Upper lobe of right lung (tissue), 1 donor: ENCODE measurements around the gene PIP5KL1. TPM values are rescaled to one million over a fixed set of nuclear protein-coding genes. Genes with fewer than 3 reads are reported as not detected.

Source experiments
- ATAC-seq: fragments of 200-7000 bp; cut with Tn5 transposase; one replicate; pipeline ENCODE4 v1.9.1; 2020; ENCODE audit warnings: mild to moderate bottlenecking, moderate library complexity
- DNase-seq: peaks from one replicate; pipeline ENCODE4 v3.0.0-alpha.2; 2020
- H3K27ac ChIP-seq: fragments of 200-600 bp; one replicate; pipeline ENCODE4 v1.8.0; 2022
- H3K27me3 ChIP-seq: fragments of 200-600 bp; one replicate; pipeline ENCODE4 v1.8.0; 2022; ENCODE audit warnings: mild to moderate bottlenecking
- H3K36me3 ChIP-seq: fragments of 200-600 bp; one replicate; pipeline ENCODE4 v1.8.0; 2022
- H3K4me1 ChIP-seq: fragments of 200-600 bp; one replicate; pipeline ENCODE4 v1.8.0; 2022
- H3K4me3 ChIP-seq: fragments of 200-600 bp; one replicate; pipeline ENCODE4 v1.8.0; 2022; ENCODE audit warnings: mild to moderate bottlenecking
- H3K9me3 ChIP-seq: fragments of 200-600 bp; one replicate; pipeline ENCODE4 v1.8.0; 2022
- intact Hi-C: fragments of 100-400 bp; cut with DNase I; formaldehyde crosslinking; loops from one replicate; pipeline ENCODE4 v1.11.0; 2022
- total RNA-seq: library from RNA; stranded (reverse); fragmentation: NEBNext Ultra II Directional; extraction: Animal tissue kit (Norgen Biotek cat#: 25700); gene quantifications from one replicate; pipeline ENCODE4 v1.2.1, GENCODE V29; 2021
- TF ChIP-seq, protein P1 (sequence below): fragments of 200-600 bp; IDR thresholded peaks from one replicate; pipeline ENCODE4 v1.8.0; 2022; ENCODE audit warnings: antibody characterized with exemption
- donor health status: DM: no; HTN: yes; CAD: no; lungs with severe emphysema.

Gene PIP5KL1
- total RNA-seq, 1 donor from 2014 or later: 3.5 TPM

DNA sequence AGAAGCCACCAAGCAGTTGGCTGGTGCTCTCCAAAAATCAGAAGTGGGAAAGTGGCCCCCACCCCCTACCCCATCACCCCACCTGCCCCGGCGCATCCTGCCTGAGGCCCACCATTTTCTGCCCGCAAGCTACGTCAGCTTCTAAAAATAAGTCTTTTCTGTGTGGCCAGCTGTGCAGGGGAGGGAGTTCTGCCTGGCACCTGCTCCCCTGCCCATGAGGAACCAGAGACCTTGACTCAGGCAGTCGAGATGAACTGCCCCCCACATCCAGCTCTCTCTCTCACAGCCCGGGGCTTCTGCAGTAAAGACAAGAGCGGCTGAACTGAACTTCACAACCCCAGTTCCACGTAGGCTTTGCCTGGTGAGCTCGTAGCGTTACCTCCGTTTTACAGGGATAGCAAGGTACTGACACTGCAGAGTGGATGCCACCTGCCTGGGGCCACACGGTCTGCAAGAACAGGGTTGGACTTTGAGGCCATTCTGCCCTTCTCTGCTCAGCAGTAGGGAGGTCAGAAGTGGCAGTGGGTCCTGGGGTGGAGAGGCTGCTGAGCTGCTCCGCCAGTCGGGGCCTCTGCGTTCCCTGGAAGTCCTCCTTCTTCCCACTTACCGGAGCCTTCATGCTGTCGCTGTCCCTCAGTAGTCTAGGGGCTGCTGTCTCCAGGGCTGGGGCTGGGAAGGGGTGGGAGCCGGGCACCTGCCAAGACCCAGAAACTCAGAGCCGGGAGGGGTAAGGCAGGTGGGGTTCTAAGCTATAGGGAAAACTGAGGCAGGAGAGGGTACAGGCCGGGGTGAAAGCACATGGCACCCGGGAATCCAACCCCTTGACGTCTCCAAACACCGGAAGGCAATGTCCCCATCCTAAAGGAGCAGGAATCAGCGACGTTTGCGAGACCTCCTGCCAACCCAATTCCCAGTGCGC, 14.5 kb downstream of the PIP5KL1 start:
- intact Hi-C loops: no loop called here
- Histone ChIP-seq H3K9me3 (no peaks in the 10 kb centered on the region), H3K27ac (peak overlapping the region; percentile 42), H3K4me3 (peak overlapping the region; percentile 77), H3K4me1 (peaks cover 48% of the 10 kb centered on the region), H3K27me3 (no peaks in the 10 kb centered on the region), H3K36me3 (peaks cover 22% of the 10 kb centered on the region)
- DNase-seq: no peak
- TF ChIP-seq, protein P1, sequence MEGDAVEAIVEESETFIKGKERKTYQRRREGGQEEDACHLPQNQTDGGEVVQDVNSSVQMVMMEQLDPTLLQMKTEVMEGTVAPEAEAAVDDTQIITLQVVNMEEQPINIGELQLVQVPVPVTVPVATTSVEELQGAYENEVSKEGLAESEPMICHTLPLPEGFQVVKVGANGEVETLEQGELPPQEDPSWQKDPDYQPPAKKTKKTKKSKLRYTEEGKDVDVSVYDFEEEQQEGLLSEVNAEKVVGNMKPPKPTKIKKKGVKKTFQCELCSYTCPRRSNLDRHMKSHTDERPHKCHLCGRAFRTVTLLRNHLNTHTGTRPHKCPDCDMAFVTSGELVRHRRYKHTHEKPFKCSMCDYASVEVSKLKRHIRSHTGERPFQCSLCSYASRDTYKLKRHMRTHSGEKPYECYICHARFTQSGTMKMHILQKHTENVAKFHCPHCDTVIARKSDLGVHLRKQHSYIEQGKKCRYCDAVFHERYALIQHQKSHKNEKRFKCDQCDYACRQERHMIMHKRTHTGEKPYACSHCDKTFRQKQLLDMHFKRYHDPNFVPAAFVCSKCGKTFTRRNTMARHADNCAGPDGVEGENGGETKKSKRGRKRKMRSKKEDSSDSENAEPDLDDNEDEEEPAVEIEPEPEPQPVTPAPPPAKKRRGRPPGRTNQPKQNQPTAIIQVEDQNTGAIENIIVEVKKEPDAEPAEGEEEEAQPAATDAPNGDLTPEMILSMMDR: no peak
- ATAC-seq: no peak

DNA sequence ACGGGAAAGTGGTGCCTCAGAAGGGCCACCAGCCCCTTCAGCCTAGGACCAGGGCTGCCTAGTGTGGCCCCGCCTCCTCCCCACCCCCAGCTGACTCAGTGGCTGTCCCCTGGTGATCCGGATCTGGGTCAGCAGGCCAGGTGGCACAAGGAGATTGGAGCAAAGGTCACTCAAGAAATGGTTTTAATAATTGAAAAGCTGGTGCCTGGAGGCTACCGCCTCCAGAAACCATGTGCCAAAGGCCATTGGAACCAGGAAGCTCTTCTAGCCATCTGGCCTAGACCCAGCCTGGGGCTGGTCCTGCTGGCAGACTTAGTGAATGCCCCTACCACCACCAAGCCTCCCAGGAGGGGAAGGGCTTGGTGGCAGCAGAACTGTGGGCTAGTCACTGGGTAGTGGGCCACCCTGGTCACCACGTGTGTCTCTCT, 15.2 kb downstream of the PIP5KL1 start:
- H3K4me1 ChIP-seq: peaks cover 54% of the 10 kb centered on the region
- ATAC-seq (no peak), DNase-seq (no peak)
- H3K9me3 ChIP-seq: no peaks in the 10 kb centered on the region
- H3K36me3 ChIP-seq: peaks cover 27% of the 10 kb centered on the region
- no peaks in the 10 kb centered on the region for H3K27me3 ChIP-seq
- peak overlapping the region; percentile 77 for H3K4me3 ChIP-seq
- H3K27ac ChIP-seq: no peak overlapping the region
- TF ChIP-seq, protein P1: no peak
- intact Hi-C loops: no loop called here

DNA sequence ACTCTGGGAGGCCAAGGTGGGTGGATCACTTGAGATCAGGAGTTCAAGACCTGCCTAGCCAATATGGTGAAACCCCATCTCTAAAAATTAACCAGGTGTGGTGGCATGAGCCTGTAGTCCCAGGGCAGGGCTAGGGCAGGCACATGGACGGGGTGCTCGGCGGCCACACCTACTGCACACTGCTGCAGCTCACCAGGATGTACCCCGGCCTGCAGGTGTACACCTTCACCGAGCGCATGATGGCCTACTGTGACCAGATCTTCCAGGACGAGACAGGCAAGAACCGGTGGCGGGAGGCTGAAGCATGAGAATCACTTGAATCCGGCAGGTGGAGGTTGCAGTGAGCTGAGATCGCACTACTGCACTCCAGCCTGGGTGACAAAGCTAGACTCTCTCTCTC, 16.9 kb downstream of the PIP5KL1 start:
- ATAC-seq: no peak
- TF ChIP-seq, protein P1: no peak

DNA sequence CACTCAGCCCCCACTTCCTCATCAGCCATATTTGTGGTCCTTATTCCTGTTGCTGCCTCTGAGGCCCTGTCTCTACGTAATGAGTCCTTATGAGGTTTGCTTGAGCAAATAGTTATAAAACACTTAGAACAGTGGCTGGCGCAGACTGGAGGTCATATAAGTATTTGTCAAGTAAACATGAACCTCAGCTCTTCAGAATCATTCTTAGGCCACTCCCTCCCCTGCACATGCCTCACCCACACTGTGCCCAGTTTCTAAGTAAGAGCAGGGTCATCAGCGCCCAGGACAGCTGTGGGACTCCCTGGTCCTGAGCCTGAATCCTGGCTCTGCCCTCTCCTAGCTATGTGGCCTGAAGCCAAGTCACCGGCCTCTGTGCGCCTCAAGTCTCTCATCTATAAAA, 17.7 kb downstream of the PIP5KL1 start:
- TF ChIP-seq, protein P1: no peak
- no peak overlapping the region for H3K4me3 ChIP-seq
- ATAC-seq (peak; percentile 64), DNase-seq (peak; percentile 83)
- peak overlapping the region; percentile 36 for H3K27ac ChIP-seq
- H3K9me3 ChIP-seq: no peaks in the 10 kb centered on the region
- intact Hi-C loops: no loop called here
- H3K27me3 ChIP-seq: no peaks in the 10 kb centered on the region
- H3K4me1 ChIP-seq: peaks cover 35% of the 10 kb centered on the region
- peaks cover 39% of the 10 kb centered on the region for H3K36me3 ChIP-seq

More for the DNA sequence above, 16.9 kb downstream of the PIP5KL1 start:
- Histone ChIP-seq H3K4me3 (no peak overlapping the region), H3K27ac (no peak overlapping the region), H3K4me1 (peaks cover 43% of the 10 kb centered on the region), H3K27me3 (no peaks in the 10 kb centered on the region), H3K9me3 (no peaks in the 10 kb centered on the region), H3K36me3 (peaks cover 32% of the 10 kb centered on the region)
- DNase-seq: no peak
- intact Hi-C loops: no loop called here

DNA sequence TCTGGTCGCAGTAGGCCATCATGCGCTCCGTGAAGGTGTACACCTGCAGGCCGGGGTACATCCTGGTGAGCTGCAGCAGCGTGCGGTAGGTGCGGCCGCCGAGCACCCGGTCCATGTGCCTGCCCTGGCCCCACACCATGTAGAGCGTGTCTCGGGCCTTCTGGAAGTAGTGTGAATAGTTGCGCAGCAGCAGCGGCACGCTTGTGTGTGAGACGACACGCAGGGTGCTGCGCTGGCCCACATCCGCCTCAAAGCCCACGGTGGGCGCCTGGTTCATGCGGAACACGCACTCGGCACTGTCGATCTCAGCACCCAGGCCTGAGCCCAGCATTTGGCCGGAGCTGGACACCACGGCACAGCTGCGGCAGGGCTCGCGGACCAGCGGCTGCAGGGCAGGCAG, 18.3 kb downstream of the PIP5KL1 start:
- Histone ChIP-seq H3K36me3 (peaks cover 41% of the 10 kb centered on the region), H3K9me3 (no peaks in the 10 kb centered on the region), H3K4me3 (no peak overlapping the region), H3K27me3 (no peaks in the 10 kb centered on the region), H3K27ac (peak overlapping the region; percentile 36), H3K4me1 (peaks cover 34% of the 10 kb centered on the region)
- DNase-seq (peak; percentile 65), ATAC-seq (no peak)
- TF ChIP-seq, protein P1: no peak
- intact Hi-C loops: no loop called here
